ENCODE measurements around the gene NRG3. TPM values are rescaled to one million over a fixed set of nuclear protein-coding genes. Genes with fewer than 3 reads are reported as not detected.

Gene NRG3
- total and polyA plus RNA-seq, 2 of the 8 experiments (the other 6 are each of a cell fraction or from before 2014, with no cell fraction given) = 4.2 to 5.0 TPM

DNA sequence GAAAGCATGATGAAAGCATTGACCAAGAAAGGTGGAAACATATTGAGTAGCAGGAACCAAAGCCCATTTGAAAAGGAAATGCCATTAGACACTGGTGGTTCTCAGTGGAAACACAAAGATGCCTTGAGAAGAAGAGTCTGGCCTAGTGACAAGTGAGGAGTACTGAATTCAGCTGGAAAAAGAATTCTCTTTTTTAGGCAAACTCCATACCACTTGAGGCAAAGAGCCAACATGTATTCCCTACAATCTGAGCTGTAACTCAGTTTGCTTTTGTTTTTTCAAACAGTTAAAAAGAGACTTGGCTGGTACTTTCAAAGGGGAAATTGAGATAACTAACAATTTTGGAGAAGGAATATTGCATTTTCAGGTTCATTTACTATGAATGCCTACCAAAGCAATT lies 624.0 kb downstream of the NRG3 start (continued):
- TF ChIP-seq, protein P1, sequence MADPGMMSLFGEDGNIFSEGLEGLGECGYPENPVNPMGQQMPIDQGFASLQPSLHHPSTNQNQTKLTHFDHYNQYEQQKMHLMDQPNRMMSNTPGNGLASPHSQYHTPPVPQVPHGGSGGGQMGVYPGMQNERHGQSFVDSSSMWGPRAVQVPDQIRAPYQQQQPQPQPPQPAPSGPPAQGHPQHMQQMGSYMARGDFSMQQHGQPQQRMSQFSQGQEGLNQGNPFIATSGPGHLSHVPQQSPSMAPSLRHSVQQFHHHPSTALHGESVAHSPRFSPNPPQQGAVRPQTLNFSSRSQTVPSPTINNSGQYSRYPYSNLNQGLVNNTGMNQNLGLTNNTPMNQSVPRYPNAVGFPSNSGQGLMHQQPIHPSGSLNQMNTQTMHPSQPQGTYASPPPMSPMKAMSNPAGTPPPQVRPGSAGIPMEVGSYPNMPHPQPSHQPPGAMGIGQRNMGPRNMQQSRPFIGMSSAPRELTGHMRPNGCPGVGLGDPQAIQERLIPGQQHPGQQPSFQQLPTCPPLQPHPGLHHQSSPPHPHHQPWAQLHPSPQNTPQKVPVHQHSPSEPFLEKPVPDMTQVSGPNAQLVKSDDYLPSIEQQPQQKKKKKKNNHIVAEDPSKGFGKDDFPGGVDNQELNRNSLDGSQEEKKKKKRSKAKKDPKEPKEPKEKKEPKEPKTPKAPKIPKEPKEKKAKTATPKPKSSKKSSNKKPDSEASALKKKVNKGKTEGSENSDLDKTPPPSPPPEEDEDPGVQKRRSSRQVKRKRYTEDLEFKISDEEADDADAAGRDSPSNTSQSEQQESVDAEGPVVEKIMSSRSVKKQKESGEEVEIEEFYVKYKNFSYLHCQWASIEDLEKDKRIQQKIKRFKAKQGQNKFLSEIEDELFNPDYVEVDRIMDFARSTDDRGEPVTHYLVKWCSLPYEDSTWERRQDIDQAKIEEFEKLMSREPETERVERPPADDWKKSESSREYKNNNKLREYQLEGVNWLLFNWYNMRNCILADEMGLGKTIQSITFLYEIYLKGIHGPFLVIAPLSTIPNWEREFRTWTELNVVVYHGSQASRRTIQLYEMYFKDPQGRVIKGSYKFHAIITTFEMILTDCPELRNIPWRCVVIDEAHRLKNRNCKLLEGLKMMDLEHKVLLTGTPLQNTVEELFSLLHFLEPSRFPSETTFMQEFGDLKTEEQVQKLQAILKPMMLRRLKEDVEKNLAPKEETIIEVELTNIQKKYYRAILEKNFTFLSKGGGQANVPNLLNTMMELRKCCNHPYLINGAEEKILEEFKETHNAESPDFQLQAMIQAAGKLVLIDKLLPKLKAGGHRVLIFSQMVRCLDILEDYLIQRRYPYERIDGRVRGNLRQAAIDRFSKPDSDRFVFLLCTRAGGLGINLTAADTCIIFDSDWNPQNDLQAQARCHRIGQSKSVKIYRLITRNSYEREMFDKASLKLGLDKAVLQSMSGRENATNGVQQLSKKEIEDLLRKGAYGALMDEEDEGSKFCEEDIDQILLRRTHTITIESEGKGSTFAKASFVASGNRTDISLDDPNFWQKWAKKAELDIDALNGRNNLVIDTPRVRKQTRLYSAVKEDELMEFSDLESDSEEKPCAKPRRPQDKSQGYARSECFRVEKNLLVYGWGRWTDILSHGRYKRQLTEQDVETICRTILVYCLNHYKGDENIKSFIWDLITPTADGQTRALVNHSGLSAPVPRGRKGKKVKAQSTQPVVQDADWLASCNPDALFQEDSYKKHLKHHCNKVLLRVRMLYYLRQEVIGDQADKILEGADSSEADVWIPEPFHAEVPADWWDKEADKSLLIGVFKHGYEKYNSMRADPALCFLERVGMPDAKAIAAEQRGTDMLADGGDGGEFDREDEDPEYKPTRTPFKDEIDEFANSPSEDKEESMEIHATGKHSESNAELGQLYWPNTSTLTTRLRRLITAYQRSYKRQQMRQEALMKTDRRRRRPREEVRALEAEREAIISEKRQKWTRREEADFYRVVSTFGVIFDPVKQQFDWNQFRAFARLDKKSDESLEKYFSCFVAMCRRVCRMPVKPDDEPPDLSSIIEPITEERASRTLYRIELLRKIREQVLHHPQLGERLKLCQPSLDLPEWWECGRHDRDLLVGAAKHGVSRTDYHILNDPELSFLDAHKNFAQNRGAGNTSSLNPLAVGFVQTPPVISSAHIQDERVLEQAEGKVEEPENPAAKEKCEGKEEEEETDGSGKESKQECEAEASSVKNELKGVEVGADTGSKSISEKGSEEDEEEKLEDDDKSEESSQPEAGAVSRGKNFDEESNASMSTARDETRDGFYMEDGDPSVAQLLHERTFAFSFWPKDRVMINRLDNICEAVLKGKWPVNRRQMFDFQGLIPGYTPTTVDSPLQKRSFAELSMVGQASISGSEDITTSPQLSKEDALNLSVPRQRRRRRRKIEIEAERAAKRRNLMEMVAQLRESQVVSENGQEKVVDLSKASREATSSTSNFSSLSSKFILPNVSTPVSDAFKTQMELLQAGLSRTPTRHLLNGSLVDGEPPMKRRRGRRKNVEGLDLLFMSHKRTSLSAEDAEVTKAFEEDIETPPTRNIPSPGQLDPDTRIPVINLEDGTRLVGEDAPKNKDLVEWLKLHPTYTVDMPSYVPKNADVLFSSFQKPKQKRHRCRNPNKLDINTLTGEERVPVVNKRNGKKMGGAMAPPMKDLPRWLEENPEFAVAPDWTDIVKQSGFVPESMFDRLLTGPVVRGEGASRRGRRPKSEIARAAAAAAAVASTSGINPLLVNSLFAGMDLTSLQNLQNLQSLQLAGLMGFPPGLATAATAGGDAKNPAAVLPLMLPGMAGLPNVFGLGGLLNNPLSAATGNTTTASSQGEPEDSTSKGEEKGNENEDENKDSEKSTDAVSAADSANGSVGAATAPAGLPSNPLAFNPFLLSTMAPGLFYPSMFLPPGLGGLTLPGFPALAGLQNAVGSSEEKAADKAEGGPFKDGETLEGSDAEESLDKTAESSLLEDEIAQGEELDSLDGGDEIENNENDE (IDR thresholded peaks at IDR 0.05; ENCODE audit: insufficient replicate concordance, low read length) = no peak
- no peak for TF ChIP-seq ASH2L (IDR thresholded peaks at IDR 0.05; ENCODE audit: low read length)
- no peak for TF ChIP-seq MAFK (IDR thresholded peaks at IDR 0.05; ENCODE audit: low read depth, low read length)
- no peak for TF ChIP-seq KDM4A (IDR thresholded peaks at IDR 0.05; ENCODE audit: low read depth, low read length, severe bottlenecking)
- TF ChIP-seq BCL11A (IDR thresholded peaks at IDR 0.05; ENCODE audit: low read depth in 2 of 2, low read length in 2 of 2) = no peak
- TF ChIP-seq TAF1 (IDR thresholded peaks at IDR 0.05; ENCODE audit: low read depth, low read length) = no peak
- no peak for TF ChIP-seq RFX5 (IDR thresholded peaks at IDR 0.05; ENCODE audit: borderline replicate concordance, low read depth, low read length)
- no peak for TF ChIP-seq CHD1 (IDR thresholded peaks at IDR 0.05; ENCODE audit: low read depth, low read length)
- no peak for TF ChIP-seq SUZ12 (IDR thresholded peaks at IDR 0.05; ENCODE audit: low read length)
- no peak for TF ChIP-seq TCF12 (IDR thresholded peaks at IDR 0.05; ENCODE audit: low read depth, low read length)
- TF ChIP-seq HDAC2 (IDR thresholded peaks at IDR 0.05; ENCODE audit: borderline replicate concordance in 1 of 2, low read depth in 2 of 2, low read length in 2 of 2) = no peak
- TF ChIP-seq EP300 (IDR thresholded peaks at IDR 0.05; ENCODE audit: borderline replicate concordance in 1 of 2, low read depth in 2 of 2, low read length in 2 of 2) = no peak
